ENCODE measurements around the gene ATXN7L1. TPM values are rescaled to one million over a fixed set of nuclear protein-coding genes. Genes with fewer than 3 reads are reported as not detected.

ATXN7L1 gene
- total RNA-seq, 1 donor from 2014 or later = 12.9 TPM

DNA sequence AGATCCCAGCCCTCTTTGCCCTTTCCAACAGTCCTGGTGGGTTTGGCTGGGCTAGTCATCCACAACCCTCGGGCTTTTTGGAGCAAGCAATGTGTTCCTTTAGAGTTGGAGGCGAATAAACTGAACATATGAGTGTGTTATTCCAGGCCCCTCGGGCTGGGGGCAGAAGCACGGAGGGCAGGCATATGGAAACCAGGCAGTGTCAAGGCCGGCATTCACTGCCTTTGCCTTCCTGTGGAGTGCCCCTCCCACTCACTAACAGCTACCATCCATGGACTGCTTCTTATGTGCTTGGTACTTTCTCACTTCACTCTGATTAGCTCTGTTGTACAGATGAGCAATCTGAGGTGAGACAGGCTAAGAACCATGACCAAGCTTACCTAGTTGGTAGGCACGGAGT is 241.2 kb downstream of the ATXN7L1 start:
- H3K9me3 ChIP-seq = no peaks in the 10 kb centered on the region
- no peaks in the 10 kb centered on the region for H3K4me1 ChIP-seq
- DNase-seq (no peak), ATAC-seq (no peak)
- intact Hi-C loops (cut with DNase I) = no loop called here
- no peaks in the 10 kb centered on the region for H3K27me3 ChIP-seq
- H3K27ac ChIP-seq = no peak overlapping the region
- peaks cover 42% of the 10 kb centered on the region for H3K36me3 ChIP-seq
- TF ChIP-seq, protein P1, sequence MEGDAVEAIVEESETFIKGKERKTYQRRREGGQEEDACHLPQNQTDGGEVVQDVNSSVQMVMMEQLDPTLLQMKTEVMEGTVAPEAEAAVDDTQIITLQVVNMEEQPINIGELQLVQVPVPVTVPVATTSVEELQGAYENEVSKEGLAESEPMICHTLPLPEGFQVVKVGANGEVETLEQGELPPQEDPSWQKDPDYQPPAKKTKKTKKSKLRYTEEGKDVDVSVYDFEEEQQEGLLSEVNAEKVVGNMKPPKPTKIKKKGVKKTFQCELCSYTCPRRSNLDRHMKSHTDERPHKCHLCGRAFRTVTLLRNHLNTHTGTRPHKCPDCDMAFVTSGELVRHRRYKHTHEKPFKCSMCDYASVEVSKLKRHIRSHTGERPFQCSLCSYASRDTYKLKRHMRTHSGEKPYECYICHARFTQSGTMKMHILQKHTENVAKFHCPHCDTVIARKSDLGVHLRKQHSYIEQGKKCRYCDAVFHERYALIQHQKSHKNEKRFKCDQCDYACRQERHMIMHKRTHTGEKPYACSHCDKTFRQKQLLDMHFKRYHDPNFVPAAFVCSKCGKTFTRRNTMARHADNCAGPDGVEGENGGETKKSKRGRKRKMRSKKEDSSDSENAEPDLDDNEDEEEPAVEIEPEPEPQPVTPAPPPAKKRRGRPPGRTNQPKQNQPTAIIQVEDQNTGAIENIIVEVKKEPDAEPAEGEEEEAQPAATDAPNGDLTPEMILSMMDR (IDR thresholded peaks at IDR 0.05) = no peak
- H3K4me3 ChIP-seq = no peak overlapping the region

DNA sequence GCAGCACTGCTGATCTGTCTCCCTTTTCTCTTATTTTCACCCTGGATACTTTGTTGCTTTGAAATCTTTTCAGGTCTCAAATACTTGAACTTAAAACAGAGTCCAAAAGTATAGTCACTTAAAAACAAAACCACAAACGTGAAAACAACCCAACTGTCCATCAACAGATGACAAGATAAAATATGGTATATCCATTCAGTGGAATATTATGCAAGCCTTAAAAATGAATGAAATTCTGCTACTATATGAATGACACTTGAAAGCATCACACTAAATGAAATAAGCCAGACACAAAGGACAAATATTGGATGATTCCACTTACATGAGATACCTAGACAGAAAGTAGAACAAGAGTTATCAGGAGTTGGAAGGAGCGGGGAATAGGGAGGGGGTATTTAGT is 250.4 kb downstream of the ATXN7L1 start:
- DNase-seq (no peak), ATAC-seq (no peak)
- peaks cover 25% of the 10 kb centered on the region for H3K36me3 ChIP-seq
- no peaks in the 10 kb centered on the region for H3K9me3 ChIP-seq
- H3K27ac ChIP-seq = no peak overlapping the region
- no peaks in the 10 kb centered on the region for H3K4me1 ChIP-seq
- no peak overlapping the region for H3K4me3 ChIP-seq
- TF ChIP-seq, protein P1 (IDR thresholded peaks at IDR 0.05) = no peak
- intact Hi-C loops (cut with DNase I) = no loop called here
- no peaks in the 10 kb centered on the region for H3K27me3 ChIP-seq

DNA sequence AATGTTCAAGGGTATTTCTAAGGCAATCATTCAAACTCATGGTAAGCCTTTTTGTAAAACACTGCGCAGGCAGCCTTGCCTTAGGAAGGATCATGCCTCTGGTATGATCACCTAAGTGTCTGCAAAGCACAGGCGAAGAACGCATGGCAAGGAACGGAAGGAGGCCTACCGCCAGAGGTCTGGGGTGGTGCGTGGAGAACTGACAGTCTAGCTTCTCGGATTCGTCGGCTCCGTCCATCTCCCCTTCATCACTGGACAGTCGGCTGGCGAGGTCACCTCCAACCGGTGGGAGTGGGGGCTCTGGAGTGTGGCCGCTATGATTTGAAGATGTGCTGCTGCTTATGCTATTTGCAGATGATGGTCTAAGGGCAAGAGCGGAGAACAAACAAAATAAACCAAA is 252.5 kb downstream of the ATXN7L1 start:
- Histone ChIP-seq H3K4me1 (no peaks in the 10 kb centered on the region), H3K36me3 (peaks cover 21% of the 10 kb centered on the region), H3K27me3 (no peaks in the 10 kb centered on the region), H3K4me3 (no peak overlapping the region), H3K27ac (no peak overlapping the region), H3K9me3 (no peaks in the 10 kb centered on the region)
- DNase-seq (peak; percentile 53), ATAC-seq (no peak)
- TF ChIP-seq, protein P1 (IDR thresholded peaks at IDR 0.05) = no peak
- intact Hi-C loops (cut with DNase I) = no loop called here

DNA sequence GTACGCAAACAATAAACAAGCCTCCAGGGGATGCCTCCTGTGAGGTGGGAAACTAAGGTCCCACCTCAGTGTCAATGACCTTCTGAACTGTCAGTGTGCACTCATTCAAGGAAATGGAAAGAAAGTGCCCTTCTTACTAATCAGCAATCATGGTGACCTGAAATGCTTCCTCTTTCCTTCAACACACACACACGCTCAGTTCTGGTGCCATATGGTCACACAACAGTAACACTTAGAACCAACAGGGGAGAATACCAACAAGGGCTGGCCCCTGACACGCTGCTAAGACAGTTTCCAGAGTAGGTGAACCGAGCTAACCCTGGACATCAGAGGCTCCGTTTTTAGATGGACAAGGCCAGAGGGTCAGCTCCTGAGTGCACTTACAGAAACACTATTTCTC is 253.0 kb downstream of the ATXN7L1 start:
- peak; percentile 6 for DNase-seq
- TF ChIP-seq, protein P1 (IDR thresholded peaks at IDR 0.05) = no peak
- Histone ChIP-seq H3K4me1 (no peaks in the 10 kb centered on the region), H3K9me3 (no peaks in the 10 kb centered on the region), H3K4me3 (no peak overlapping the region), H3K36me3 (peaks cover 21% of the 10 kb centered on the region), H3K27me3 (no peaks in the 10 kb centered on the region), H3K27ac (no peak overlapping the region)
- intact Hi-C loops (cut with DNase I) = no loop called here
- ATAC-seq = no peak

DNA sequence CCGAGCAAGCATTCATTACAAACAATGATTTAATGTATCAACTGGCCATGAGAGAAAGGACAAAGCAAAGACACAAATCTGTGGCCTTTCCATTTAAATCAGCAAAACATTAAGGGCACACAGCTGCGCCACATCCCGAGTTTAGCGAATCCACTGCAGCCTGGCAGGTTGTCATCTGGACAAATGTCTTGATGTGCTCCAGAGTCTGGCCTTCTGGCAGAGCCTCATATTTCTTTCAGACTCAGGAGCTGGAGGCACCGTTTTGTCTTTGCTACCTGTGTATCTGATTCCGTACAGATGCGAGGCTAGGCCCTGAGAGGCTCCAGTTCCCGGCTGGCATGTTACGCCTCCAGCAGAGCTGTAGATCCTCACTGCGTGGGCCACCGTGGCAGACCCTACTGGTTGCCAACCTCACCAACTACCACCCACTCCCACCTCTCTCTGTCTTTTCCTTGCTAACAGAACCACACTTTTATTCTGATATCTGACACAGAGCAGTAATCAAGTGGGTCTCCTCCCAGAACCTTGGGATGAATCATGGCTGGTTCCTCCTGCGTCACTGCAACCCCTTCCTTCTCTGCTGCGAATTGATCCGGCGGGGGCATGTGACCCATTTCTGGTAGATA is 254.2 kb downstream of the ATXN7L1 start:
- Histone ChIP-seq H3K27ac (no peak overlapping the region), H3K27me3 (no peaks in the 10 kb centered on the region), H3K9me3 (no peaks in the 10 kb centered on the region), H3K4me1 (no peaks in the 10 kb centered on the region), H3K4me3 (no peak overlapping the region), H3K36me3 (peaks cover 32% of the 10 kb centered on the region)
- intact Hi-C loops (cut with DNase I) = no loop called here
- peak; percentile 43 for DNase-seq
- no peak for ATAC-seq
- TF ChIP-seq, protein P1 (IDR thresholded peaks at IDR 0.05) = no peak

DNA sequence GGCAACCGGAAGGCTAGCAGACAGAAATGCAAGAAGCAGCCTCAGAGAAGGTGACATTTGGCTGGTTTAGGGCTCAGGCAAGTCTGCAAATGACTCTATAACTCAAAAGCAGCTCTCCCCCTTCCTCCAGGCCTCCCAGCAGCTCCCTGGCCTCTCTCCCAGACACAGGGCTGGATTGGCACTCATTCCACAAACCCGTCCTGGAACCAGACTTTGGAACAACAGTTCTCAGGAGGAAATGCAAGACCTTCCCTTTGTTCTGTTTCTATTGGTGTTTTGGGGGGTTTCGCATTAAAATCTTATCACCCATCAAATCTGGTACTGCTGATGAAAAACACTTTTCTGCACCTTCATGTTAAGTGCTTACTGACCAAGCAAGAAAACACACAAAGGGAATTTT is 254.8 kb downstream of the ATXN7L1 start:
- peaks cover 35% of the 10 kb centered on the region for H3K36me3 ChIP-seq
- intact Hi-C loops (cut with DNase I) = no loop called here
- H3K9me3 ChIP-seq = no peaks in the 10 kb centered on the region
- DNase-seq (peak; percentile 10), ATAC-seq (no peak)
- no peaks in the 10 kb centered on the region for H3K27me3 ChIP-seq
- H3K4me3 ChIP-seq = no peak overlapping the region
- no peaks in the 10 kb centered on the region for H3K4me1 ChIP-seq
- TF ChIP-seq, protein P1 (IDR thresholded peaks at IDR 0.05) = no peak
- no peak overlapping the region for H3K27ac ChIP-seq

Data from upper lobe of right lung (tissue), 1 donor.